Measurements from ENCODE around the gene SH3GL3. TPM values are rescaled to one million over a fixed set of nuclear protein-coding genes. Genes with fewer than 3 reads are reported as not detected.
A peak's percentile ranks its signal among the peaks of the same experiment; 100 is the strongest.

SH3GL3 gene
- total and polyA plus RNA-seq, 2 experiments from 2014 or later: 38.2 to 87.1 TPM

- TF ChIP-seq CTCF (IDR thresholded peaks at IDR 0.05; ENCODE audit: low read depth, low read length): no peak
- Histone ChIP-seq H3K4me3 (no peak overlapping the region), H3K27me3 (no peaks in the 10 kb centered on the region), H3K9me3 (ENCODE audit: low read depth) (no peaks in the 10 kb centered on the region), H3K36me3 (no peaks in the 10 kb centered on the region), H3K4me1 (ENCODE audit: low read depth) (no peaks in the 10 kb centered on the region), H3K27ac (no peak overlapping the region)
- DNase-seq (ENCODE audit: low read depth in 1 of 2, low spot score in 1 of 2): peak in 1 of 2 donors; percentile 20
Measured at GRCh38 chr15:83581381-83581780, 134.2 kb downstream of the SH3GL3 start.

- Histone ChIP-seq H3K27ac (no peak overlapping the region), H3K9me3 (ENCODE audit: low read depth) (no peaks in the 10 kb centered on the region), H3K4me1 (ENCODE audit: low read depth) (no peaks in the 10 kb centered on the region), H3K36me3 (no peaks in the 10 kb centered on the region), H3K4me3 (no peak overlapping the region), H3K27me3 (no peaks in the 10 kb centered on the region)
- TF ChIP-seq CTCF (IDR thresholded peaks at IDR 0.05; ENCODE audit: low read depth, low read length): no peak
- peak in 1 of 2 donors; percentile 61 for DNase-seq (ENCODE audit: low read depth in 1 of 2, low spot score in 1 of 2)
Measured at GRCh38 chr15:83582381-83582780, 135.2 kb downstream of the SH3GL3 start.

GRCh38 chr15:83585601-83586335 is 138.6 kb downstream of the SH3GL3 start:
- DNase-seq (ENCODE audit: low read depth in 1 of 2, low spot score in 1 of 2): no peak
- no peaks in the 10 kb centered on the region for H3K4me1 ChIP-seq (ENCODE audit: low read depth)
- H3K27me3 ChIP-seq: no peaks in the 10 kb centered on the region
- no peak for TF ChIP-seq CTCF (IDR thresholded peaks at IDR 0.05; ENCODE audit: low read depth, low read length)
- no peaks in the 10 kb centered on the region for H3K36me3 ChIP-seq
- H3K27ac ChIP-seq: no peak overlapping the region
- H3K9me3 ChIP-seq (ENCODE audit: low read depth): no peaks in the 10 kb centered on the region
- no peak overlapping the region for H3K4me3 ChIP-seq

GRCh38 chr15:83587091-83587490 is 139.9 kb downstream of the SH3GL3 start:
- no peak overlapping the region for H3K4me3 ChIP-seq
- no peaks in the 10 kb centered on the region for H3K9me3 ChIP-seq (ENCODE audit: low read depth)
- H3K4me1 ChIP-seq (ENCODE audit: low read depth): no peaks in the 10 kb centered on the region
- no peaks in the 10 kb centered on the region for H3K36me3 ChIP-seq
- H3K27ac ChIP-seq: no peak overlapping the region
- no peaks in the 10 kb centered on the region for H3K27me3 ChIP-seq
- no peak for TF ChIP-seq CTCF (IDR thresholded peaks at IDR 0.05; ENCODE audit: low read depth, low read length)
- no peak for DNase-seq (ENCODE audit: low read depth in 1 of 2, low spot score in 1 of 2)

- Histone ChIP-seq H3K27me3 (no peaks in the 10 kb centered on the region), H3K4me3 (no peak overlapping the region), H3K36me3 (no peaks in the 10 kb centered on the region), H3K4me1 (ENCODE audit: low read depth) (no peaks in the 10 kb centered on the region), H3K9me3 (ENCODE audit: low read depth) (no peaks in the 10 kb centered on the region), H3K27ac (no peak overlapping the region)
- no peak for DNase-seq (ENCODE audit: low read depth in 1 of 2, low spot score in 1 of 2)
- TF ChIP-seq CTCF (IDR thresholded peaks at IDR 0.05; ENCODE audit: low read depth, low read length): no peak
Measured at GRCh38 chr15:83588441-83588840, 141.3 kb downstream of the SH3GL3 start.
